Neutrophil (primary cell): ENCODE measurements around the gene EMX2.

Experiments
- H3K27ac ChIP-seq: fragments of 200-600 bp; sonication (generic); 2 replicates; pipeline ENCODE4 v1.5.1; 2016; ENCODE audit warnings: mild to moderate bottlenecking, moderate library complexity
- H3K27me3 ChIP-seq: fragments of 200-600 bp; sonication (generic); 2 replicates; pipeline ENCODE4 v1.6.0; 2016; ENCODE audit warnings: mild to moderate bottlenecking
- H3K36me3 ChIP-seq: fragments of 200-600 bp; sonication (generic); 2 replicates; pipeline ENCODE4 v1.5.1; 2017
- H3K4me1 ChIP-seq, 2 experiments: fragments of 200-600 bp in 1 of 2; sonication (generic) in 1 of 2; 1 replicate in 1 of 2; 2 replicates in 1 of 2; pipeline versions ENCODE4 v1.5.1 to v1.6.1; 2013 to 2016; ENCODE audit warnings: low read depth in 1 of 2, low read length in 1 of 2, mild to moderate bottlenecking in 1 of 2, moderate library complexity in 1 of 2; ENCODE audit not compliant: control insufficient read depth in 1 of 2, insufficient read depth in 1 of 2
- H3K4me3 ChIP-seq, 2 experiments: fragments of 200-600 bp in 1 of 2; sonication (generic) in 1 of 2; 1 replicate in 1 of 2; 2 replicates in 1 of 2; pipeline ENCODE4 v1.5.1; 2013 to 2016; ENCODE audit warnings: low read depth in 1 of 2, low read length in 1 of 2, mild to moderate bottlenecking in 1 of 2, moderate library complexity in 1 of 2
- H3K9me3 ChIP-seq: fragments of 200-600 bp; sonication (generic); 2 replicates; pipeline ENCODE4 v1.5.1; 2016
- TF ChIP-seq, protein P1 (sequence below): fragments of 200-600 bp; sonication (generic); IDR thresholded peaks from 2 replicates; pipeline ENCODE4 v1.5.1; 2016; ENCODE audit warnings: antibody characterized with exemption

Gene EMX2

DNA sequence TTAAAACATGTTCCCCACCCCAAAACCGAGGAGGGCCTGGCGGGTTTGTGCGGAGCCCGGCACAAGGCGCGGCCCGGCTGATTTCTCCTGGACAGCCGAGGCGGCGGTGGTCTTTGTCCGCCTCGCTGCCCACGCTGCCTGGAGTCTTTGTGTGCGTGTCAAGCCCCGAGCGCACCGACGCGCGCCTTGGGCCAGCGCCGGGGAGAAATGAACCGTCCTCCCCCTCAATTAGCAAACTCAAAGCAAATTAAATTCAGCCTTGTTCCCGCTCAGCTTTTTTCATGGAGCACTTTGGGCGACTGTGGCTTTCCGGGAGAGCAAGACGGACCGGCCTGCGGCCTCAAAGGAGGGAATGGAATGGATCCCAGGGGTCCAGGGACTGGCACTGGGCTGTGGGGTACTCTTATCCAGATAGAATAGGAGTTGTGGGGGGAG, 4.1 kb downstream of the EMX2 start:
- H3K4me3 ChIP-seq: no peak overlapping the region
- TF ChIP-seq, protein P1, sequence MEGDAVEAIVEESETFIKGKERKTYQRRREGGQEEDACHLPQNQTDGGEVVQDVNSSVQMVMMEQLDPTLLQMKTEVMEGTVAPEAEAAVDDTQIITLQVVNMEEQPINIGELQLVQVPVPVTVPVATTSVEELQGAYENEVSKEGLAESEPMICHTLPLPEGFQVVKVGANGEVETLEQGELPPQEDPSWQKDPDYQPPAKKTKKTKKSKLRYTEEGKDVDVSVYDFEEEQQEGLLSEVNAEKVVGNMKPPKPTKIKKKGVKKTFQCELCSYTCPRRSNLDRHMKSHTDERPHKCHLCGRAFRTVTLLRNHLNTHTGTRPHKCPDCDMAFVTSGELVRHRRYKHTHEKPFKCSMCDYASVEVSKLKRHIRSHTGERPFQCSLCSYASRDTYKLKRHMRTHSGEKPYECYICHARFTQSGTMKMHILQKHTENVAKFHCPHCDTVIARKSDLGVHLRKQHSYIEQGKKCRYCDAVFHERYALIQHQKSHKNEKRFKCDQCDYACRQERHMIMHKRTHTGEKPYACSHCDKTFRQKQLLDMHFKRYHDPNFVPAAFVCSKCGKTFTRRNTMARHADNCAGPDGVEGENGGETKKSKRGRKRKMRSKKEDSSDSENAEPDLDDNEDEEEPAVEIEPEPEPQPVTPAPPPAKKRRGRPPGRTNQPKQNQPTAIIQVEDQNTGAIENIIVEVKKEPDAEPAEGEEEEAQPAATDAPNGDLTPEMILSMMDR: no peak

DNA sequence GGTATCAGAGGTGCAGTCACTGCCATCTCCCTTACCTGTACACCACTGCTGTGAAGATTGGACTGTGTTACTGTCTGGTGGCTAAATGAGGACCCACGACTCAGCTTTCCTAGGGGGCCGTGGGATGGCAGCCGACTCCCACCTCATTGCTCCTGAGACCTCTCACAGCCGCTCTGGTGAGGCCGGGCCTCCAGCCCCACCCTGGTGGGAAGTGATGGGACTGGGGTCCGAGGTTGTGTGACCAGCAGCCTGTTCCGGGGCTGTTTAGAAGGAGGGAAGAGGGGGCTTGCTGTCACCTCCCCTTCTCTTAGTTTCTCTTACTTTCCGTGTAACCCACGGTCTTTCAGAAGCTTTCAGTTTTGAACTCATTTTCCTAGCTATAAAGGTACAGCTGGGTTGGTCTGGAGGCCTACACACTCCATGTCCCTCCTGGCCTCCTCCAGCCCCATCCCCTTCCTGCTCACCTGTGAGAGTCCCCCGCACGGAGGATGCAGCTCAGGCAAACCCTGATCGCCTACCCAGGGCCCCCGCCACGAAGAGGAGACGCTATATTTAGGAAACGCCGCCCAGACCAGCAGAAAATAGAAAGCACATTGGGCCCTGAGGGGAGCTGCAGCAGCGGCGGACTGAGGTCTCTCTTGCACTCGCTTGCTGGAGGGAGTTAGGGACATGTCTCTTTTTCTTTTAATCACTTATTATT, 4.6 kb downstream of the EMX2 start:
- Histone ChIP-seq H3K4me3 (no peak overlapping the region), H3K27ac (no peak overlapping the region), H3K9me3 (no peaks in the 10 kb centered on the region), H3K4me1 (peaks cover 9 to 24% of the 10 kb centered on the region in 2 experiments), H3K36me3 (no peaks in the 10 kb centered on the region), H3K27me3 (peaks cover 100% of the 10 kb centered on the region)
- TF ChIP-seq, protein P1: no peak

More for the DNA sequence above, 4.1 kb downstream of the EMX2 start:
- H3K27ac ChIP-seq: no peak overlapping the region
- peaks cover 9 to 24% of the 10 kb centered on the region in 2 experiments for H3K4me1 ChIP-seq
- H3K9me3 ChIP-seq: no peaks in the 10 kb centered on the region
- no peaks in the 10 kb centered on the region for H3K36me3 ChIP-seq
- H3K27me3 ChIP-seq: peaks cover 100% of the 10 kb centered on the region

DNA sequence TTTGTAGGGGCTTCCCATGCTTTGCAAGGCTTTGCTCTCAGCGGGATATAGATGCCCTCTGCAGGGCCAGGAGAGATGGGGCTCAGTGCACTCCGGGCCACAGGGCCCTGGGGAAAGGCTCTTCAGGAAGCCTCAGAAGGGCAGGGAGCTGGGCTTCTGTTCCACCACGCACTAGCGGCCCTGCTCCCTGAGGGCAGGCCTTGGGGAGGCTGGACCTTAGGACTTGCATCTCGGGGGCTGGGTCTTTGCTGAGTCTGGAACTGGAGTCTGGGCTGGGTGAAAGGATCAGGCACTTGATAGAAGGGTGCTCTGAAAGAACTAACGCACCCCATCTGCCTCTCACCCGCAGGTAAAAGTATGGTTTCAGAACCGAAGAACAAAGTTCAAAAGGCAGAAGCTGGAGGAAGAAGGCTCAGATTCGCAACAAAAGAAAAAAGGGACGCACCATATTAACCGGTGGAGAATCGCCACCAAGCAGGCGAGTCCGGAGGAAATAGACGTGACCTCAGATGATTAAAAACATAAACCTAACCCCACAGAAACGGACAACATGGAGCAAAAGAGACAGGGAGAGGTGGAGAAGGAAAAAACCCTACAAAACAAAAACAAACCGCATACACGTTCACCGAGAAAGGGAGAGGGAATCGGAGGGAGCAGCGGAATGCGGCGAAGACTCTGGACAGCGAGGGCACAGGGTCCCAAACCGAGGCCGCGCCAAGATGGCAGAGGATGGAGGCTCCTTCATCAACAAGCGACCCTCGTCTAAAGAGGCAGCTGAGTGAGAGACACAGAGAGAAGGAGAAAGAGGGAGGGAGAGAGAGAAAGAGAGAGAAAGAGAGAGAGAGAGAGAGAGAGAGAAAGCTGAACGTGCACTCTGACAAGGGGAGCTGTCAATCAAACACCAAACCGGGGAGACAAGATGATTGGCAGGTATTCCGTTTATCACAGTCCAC, 5.4 kb downstream of the EMX2 start:
- no peak overlapping the region for H3K4me3 ChIP-seq
- peaks cover 9 to 21% of the 10 kb centered on the region in 2 experiments for H3K4me1 ChIP-seq
- H3K36me3 ChIP-seq: no peaks in the 10 kb centered on the region
- H3K27ac ChIP-seq: no peak overlapping the region
- no peaks in the 10 kb centered on the region for H3K9me3 ChIP-seq
- H3K27me3 ChIP-seq: peaks cover 100% of the 10 kb centered on the region
- TF ChIP-seq, protein P1: no peak

DNA sequence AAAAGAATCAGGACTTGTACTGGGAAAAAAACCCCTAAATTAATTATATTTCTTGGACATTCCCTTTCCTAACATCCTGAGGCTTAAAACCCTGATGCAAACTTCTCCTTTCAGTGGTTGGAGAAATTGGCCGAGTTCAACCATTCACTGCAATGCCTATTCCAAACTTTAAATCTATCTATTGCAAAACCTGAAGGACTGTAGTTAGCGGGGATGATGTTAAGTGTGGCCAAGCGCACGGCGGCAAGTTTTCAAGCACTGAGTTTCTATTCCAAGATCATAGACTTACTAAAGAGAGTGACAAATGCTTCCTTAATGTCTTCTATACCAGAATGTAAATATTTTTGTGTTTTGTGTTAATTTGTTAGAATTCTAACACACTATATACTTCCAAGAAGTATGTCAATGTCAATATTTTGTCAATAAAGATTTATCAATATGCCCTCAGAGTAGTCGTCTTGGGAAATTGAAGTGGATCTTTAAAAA, 6.6 kb downstream of the EMX2 start:
- Histone ChIP-seq H3K4me1 (peaks cover 6 to 10% of the 10 kb centered on the region in 2 experiments), H3K27me3 (peaks cover 100% of the 10 kb centered on the region), H3K9me3 (no peaks in the 10 kb centered on the region), H3K27ac (no peak overlapping the region), H3K4me3 (no peak overlapping the region), H3K36me3 (no peaks in the 10 kb centered on the region)
- TF ChIP-seq, protein P1: no peak

DNA sequence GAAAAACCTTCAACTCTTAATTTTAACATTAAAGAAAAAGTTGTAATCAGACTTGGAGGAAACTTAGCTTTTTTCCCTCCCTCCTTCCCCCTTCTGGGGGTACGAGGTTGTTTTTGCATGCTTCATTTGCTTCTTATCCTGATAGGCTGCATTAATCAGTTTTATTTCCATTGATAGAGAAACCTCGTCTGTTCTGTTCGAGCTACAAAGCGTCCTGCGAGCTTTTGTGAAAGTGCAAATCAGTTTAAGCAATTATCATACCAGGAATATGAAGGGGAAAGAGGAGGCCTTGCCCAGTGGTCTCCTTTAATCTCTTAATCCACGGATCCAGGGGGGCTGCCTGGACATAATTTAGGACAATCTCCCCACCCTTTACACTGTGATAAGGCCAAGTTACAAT, 7.5 kb downstream of the EMX2 start:
- no peak overlapping the region for H3K4me3 ChIP-seq

More for the DNA sequence above, 7.5 kb downstream of the EMX2 start:
- TF ChIP-seq, protein P1: no peak
- Histone ChIP-seq H3K4me1 (peaks cover 0 to 4% of the 10 kb centered on the region in 2 experiments), H3K9me3 (no peaks in the 10 kb centered on the region), H3K36me3 (no peaks in the 10 kb centered on the region), H3K27me3 (peaks cover 100% of the 10 kb centered on the region), H3K27ac (no peak overlapping the region)
